Neuronal stem cell (in vitro differentiated cells): ENCODE data around the gene CEACAM8. TPM values are rescaled to one million over a fixed set of nuclear protein-coding genes. Genes with fewer than 3 reads are reported as not detected.
"Not testable (repeated sequence)": the region's sequence is repeated elsewhere in the genome, so short reads cannot be mapped to it uniquely, and the experiment has no call there.

Source experiments
- DNase-seq: peaks from one replicate; pipeline ENCODE4 v3.0.0-alpha.2; 2013; ENCODE audit warnings: low spot score
- H2AFZ ChIP-seq: one replicate; pipeline ENCODE4 v1.6.1; 2013; ENCODE audit warnings: mild to moderate bottlenecking, low read length, inconsistent platforms
- H2AK5ac ChIP-seq: 2 replicates; pipeline ENCODE4 v1.6.1; 2013; ENCODE audit warnings: low read depth, mild to moderate bottlenecking, inconsistent platforms, low read length, moderate library complexity, mixed read lengths
- H2BK120ac ChIP-seq: 2 replicates; pipeline ENCODE4 v1.6.1; 2013; ENCODE audit warnings: low read depth, mild to moderate bottlenecking, inconsistent platforms, low read length, moderate library complexity, mixed read lengths
- H2BK12ac ChIP-seq: one replicate; pipeline ENCODE4 v1.6.1; 2013; ENCODE audit warnings: low read length, inconsistent platforms
- H2BK15ac ChIP-seq: 2 replicates; pipeline ENCODE4 v1.6.1; 2013; ENCODE audit warnings: mild to moderate bottlenecking, low read length, inconsistent platforms, mixed read lengths
- H2BK5ac ChIP-seq: one replicate; pipeline ENCODE4 v1.6.1; 2013; ENCODE audit warnings: inconsistent platforms, mild to moderate bottlenecking, low read length, moderate library complexity
- H3K14ac ChIP-seq: one replicate; pipeline ENCODE4 v1.6.1; 2013; ENCODE audit warnings: low read length, inconsistent platforms
- H3K18ac ChIP-seq: 2 replicates; pipeline ENCODE4 v1.6.1; 2013; ENCODE audit warnings: low read length, inconsistent platforms
- H3K23ac ChIP-seq: 2 replicates; pipeline ENCODE4 v1.6.1; 2013; ENCODE audit warnings: low read depth, mild to moderate bottlenecking, mixed read lengths, low read length, inconsistent platforms; ENCODE audit not compliant: poor library complexity
- H3K27ac ChIP-seq: replicated peaks from 3 replicates; pipeline ENCODE4 v1.5.1; 2013; ENCODE audit warnings: low read length, inconsistent platforms
- H3K27me3 ChIP-seq, 3 experiments: 2 replicates each; pipeline ENCODE4 v1.6.1; 2013; ENCODE audit warnings: low read length in 3 of 3, mild to moderate bottlenecking in 2 of 3, inconsistent platforms in 1 of 3, low read depth in 1 of 3, mixed read lengths in 1 of 3, moderate library complexity in 1 of 3; ENCODE audit not compliant: control insufficient read depth in 3 of 3, insufficient read depth in 3 of 3
- H3K36me3 ChIP-seq, 2 donors: replicated peaks in 1 of 2; 2 replicates each; pipeline ENCODE4 v1.6.1; 2013; ENCODE audit warnings: low read length in 2 of 2; ENCODE audit not compliant: control insufficient read depth in 2 of 2, insufficient read depth in 2 of 2
- H3K4ac ChIP-seq: 2 replicates; pipeline ENCODE4 v1.6.1; 2013; ENCODE audit warnings: inconsistent platforms, mild to moderate bottlenecking, low read length, moderate library complexity
- H3K4me1 ChIP-seq, 2 donors: 1 replicate in 1 of 2; 2 replicates in 1 of 2; pipeline ENCODE4 v1.6.1; 2013; ENCODE audit warnings: low read length in 2 of 2, low read depth in 1 of 2; ENCODE audit not compliant: control insufficient read depth in 2 of 2, insufficient read depth in 1 of 2
- H3K4me2 ChIP-seq: one replicate; pipeline ENCODE4 v1.6.1; 2013; ENCODE audit warnings: mild to moderate bottlenecking, low read length, inconsistent platforms; ENCODE audit not compliant: insufficient read depth, poor library complexity, severe bottlenecking
- H3K4me3 ChIP-seq, 2 donors: 2 replicates each; pipeline ENCODE4 v1.5.1; 2013; ENCODE audit warnings: low read length in 2 of 2, mild to moderate bottlenecking in 2 of 2, inconsistent platforms in 1 of 2, moderate library complexity in 1 of 2
- H3K79me1 ChIP-seq: one replicate; pipeline ENCODE4 v1.6.1; 2013; ENCODE audit warnings: low read depth, mild to moderate bottlenecking, inconsistent platforms, low read length, moderate library complexity
- H3K9ac ChIP-seq: one replicate; pipeline ENCODE4 v1.6.1; 2013; ENCODE audit warnings: mild to moderate bottlenecking, low read depth, low read length, inconsistent platforms; ENCODE audit not compliant: poor library complexity
- H3K9me3 ChIP-seq, 2 donors: replicated peaks in 1 of 2; 2 replicates each; pipeline versions ENCODE3 to v1.6.1; 2013; ENCODE audit warnings: low read length in 2 of 2, mild to moderate bottlenecking in 2 of 2, inconsistent platforms in 1 of 2, low read depth in 1 of 2, mixed read lengths in 1 of 2, moderate library complexity in 1 of 2; ENCODE audit not compliant: control insufficient read depth in 2 of 2, insufficient read depth in 1 of 2
- H4K8ac ChIP-seq: one replicate; pipeline ENCODE4 v1.6.1; 2013; ENCODE audit warnings: low read depth, mild to moderate bottlenecking, inconsistent platforms, low read length, moderate library complexity
- H4K91ac ChIP-seq: one replicate; pipeline ENCODE4 v1.6.1; 2013; ENCODE audit warnings: low read length, low read depth, mild to moderate bottlenecking, inconsistent platforms; ENCODE audit not compliant: poor library complexity
- WGBS, 2 donors: extraction: QIAGEN DNeasy Blood & Tissue Kit; methylation state at CpG; one replicate each; pipeline ENCODE4 v1.1.7; 2013; ENCODE audit warnings: missing lambda C conversion rate in 2 of 2, mixed read lengths in 1 of 2; ENCODE audit not compliant: insufficient read length in 2 of 2, insufficient replicate concordance in 1 of 2; ENCODE audit errors: extremely low coverage in 2 of 2; 5-methylcytosine and 5-hydroxymethylcytosine counted together
- polyA plus RNA-seq, 2 experiments: library from polyadenylated mRNA; stranded (reverse); fragments of 200-250 nt; gene quantifications; one replicate each; pipeline ENCODE4 v1.2.3, GENCODE V29; 2013

Gene CEACAM8
- not detected for polyA plus RNA-seq (2013, experiment 1 of 2)
- not detected for polyA plus RNA-seq (2013, experiment 2 of 2)

DNA sequence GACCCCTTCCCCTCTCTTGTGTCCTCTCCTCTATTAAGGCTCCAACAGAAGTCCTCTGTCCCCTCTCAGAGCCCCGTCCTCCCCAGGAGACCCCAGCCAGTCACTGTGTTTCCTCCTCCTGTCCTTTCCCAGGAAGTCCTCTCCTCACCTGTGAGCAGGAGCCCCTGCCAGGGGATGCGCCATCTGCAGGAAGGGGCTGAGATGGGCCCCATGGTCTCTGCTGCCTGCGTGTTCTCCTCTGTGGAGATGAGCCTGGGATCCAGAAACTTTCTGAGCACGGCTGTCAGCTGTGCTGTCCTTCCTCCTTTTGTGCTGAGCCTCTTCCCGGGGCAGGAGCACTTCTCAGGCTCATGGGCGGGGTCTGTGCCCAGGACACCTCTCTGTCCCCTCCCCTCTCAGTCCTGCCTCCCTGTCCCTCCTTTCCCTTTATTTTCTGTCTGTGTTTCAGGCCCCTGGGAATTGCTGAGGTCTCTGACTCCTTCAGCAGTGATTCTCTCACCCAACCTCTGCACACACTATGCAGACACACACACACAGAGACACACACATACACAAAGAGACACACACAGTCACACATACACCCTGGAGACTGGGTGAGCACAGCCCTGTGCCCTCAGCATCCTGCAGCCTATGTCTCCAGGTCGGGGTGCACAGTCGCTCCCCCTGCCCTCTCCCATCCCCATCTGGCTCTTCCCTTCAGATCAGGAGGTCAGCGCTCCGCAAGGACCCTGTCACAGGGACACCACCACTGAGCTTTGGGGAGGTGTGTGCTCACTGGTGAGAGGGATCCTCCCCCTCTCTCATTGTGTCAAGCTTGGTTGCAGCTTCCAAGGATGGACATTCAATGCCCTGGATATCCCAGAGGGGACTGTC lies at the start of gene CEACAM8:
CEACAM8 (minus strand) TSS at position 308 of the 873 bp plus-strand sequence; CDS start at position 212, 96 bp downstream.
- WGBS, 2 donors: no CpG with 5 or more reads among the region's 10 CpGs
- H3K14ac ChIP-seq: no peak within 1 kb of the TSS
- H2BK15ac ChIP-seq: no peak within 1 kb of the TSS
- H3K9ac ChIP-seq: peak within 1 kb of the TSS; percentile 40
- no peak within 1 kb of the TSS for H2AFZ ChIP-seq
- peak within 1 kb of the TSS; percentile 26 for H2BK120ac ChIP-seq
- H2BK12ac ChIP-seq: no peak within 1 kb of the TSS
- no peak within 1 kb of the TSS for H3K27ac ChIP-seq
- no peaks in the 10 kb centered on the region for H3K36me3 ChIP-seq
- no peaks in the 10 kb centered on the region for H3K79me1 ChIP-seq
- H3K9me3 ChIP-seq: peaks cover 0 to 8% of the 10 kb centered on the region in 2 donors
- peak within 1 kb of the TSS; percentile 3 for H4K91ac ChIP-seq
- H3K4ac ChIP-seq: no peak within 1 kb of the TSS
- H4K8ac ChIP-seq: no peak within 1 kb of the TSS
- H3K4me1 ChIP-seq: no peaks in the 10 kb centered on the region
- no peaks in the 10 kb centered on the region for H3K27me3 ChIP-seq
- H3K18ac ChIP-seq: no peak within 1 kb of the TSS
- no peak within 1 kb of the TSS for H3K4me2 ChIP-seq
- peak within 1 kb of the TSS in 1 of 2 donors; percentile 9 for H3K4me3 ChIP-seq
- DNase-seq: no peak
- no peak within 1 kb of the TSS for H3K23ac ChIP-seq
- H2AK5ac ChIP-seq: no peak within 1 kb of the TSS
- H2BK5ac ChIP-seq: no peak within 1 kb of the TSS

DNA sequence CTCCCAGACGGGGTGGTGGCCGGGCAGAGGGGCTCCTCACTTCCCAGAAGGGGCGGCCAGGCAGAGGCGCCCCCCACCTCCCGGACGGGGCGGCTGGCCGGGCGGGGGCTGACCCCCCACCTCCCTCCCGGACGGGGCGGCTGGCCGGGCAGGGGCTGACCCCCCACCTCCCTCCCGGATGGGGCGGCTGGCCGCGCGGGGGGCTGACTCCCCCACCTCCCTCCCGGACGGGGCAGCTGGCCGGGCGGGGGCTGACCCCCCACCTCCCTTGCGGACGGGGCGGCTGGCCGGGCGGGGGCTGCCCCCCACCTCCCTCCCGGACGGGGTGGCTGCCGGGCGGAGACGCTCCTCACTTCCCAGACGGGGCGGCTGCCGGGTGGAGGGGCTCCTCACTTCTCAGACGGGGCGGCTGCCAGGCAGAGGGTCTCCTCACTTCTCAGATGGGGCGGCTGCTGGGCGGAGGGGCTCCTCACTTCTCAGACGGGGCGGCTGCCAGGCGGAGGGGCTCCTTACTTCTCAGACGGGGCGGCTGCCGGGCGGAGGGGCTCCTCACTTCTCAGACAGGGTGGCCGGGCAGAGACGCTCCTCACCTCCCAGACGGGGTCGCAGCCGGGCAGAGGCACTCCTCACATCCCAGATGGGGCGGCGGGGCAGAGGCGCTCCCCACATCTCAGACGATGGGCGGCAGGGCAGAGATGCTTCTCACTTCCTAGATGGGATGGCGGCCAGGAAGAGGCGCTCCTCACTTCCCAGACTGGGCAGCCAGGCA lies 44.8 kb upstream of the CEACAM8 start:
- not testable (repeated sequence) for H2BK120ac ChIP-seq, H3K36me3 ChIP-seq, H3K9ac ChIP-seq, H3K14ac ChIP-seq, H3K79me1 ChIP-seq, H2AFZ ChIP-seq, H2BK12ac ChIP-seq, H2BK15ac ChIP-seq, H3K27ac ChIP-seq, H3K4me1 ChIP-seq, H2BK5ac ChIP-seq, H2AK5ac ChIP-seq, H3K4me3 ChIP-seq, H3K27me3 ChIP-seq, H3K4ac ChIP-seq, H3K18ac ChIP-seq, H3K4me2 ChIP-seq, H3K23ac ChIP-seq, H4K91ac ChIP-seq, H4K8ac ChIP-seq, DNase-seq
- H3K9me3 ChIP-seq: peaks cover 0 to 13% of the 10 kb centered on the region in 2 donors
- no CpG with 5 or more reads among the region's 58 CpGs for WGBS, 2 donors

DNA sequence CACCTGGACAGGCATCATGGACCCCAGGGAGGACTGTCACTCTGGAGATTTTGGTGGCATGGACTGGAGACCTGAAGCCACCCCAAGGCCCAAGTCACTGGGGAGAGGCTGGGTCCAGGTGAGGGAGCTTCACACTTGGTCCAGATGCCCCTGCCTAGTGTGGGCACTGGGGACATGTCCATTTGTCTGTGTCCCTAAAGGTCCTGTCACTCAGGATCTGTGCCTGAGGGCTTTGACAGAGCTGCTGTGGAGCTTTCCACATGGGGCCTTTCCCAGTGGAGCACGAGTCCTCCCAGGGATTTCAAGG lies 40.5 kb upstream of the CEACAM8 start:
- H3K27me3 ChIP-seq: peaks cover 0 to 16% (median 0%) of the 10 kb centered on the region in 3 experiments
- WGBS, 2 donors: no CpG with 5 or more reads among the region's 1 CpG
- DNase-seq: no peak
- H3K9me3 ChIP-seq: peaks cover 0 to 39% of the 10 kb centered on the region in 2 donors
- no peak overlapping the region for H3K23ac ChIP-seq
- H2AK5ac ChIP-seq: no peak overlapping the region
- H4K91ac ChIP-seq: no peak overlapping the region
- no peak overlapping the region for H3K18ac ChIP-seq
- no peak overlapping the region for H2AFZ ChIP-seq
- H4K8ac ChIP-seq: no peak overlapping the region
- H2BK15ac ChIP-seq: no peak overlapping the region
- no peak overlapping the region for H2BK12ac ChIP-seq
- no peak overlapping the region for H3K27ac ChIP-seq
- no peak overlapping the region for H3K4me2 ChIP-seq
- H3K4me3 ChIP-seq: no peak overlapping the region
- no peaks in the 10 kb centered on the region for H3K4me1 ChIP-seq
- no peak overlapping the region for H2BK5ac ChIP-seq
- no peak overlapping the region for H3K9ac ChIP-seq
- H3K36me3 ChIP-seq: no peaks in the 10 kb centered on the region
- H3K4ac ChIP-seq: no peak overlapping the region
- H3K79me1 ChIP-seq: no peaks in the 10 kb centered on the region
- H3K14ac ChIP-seq: no peak overlapping the region
- H2BK120ac ChIP-seq: no peak overlapping the region
